Large intestine (tissue), 3 donors: Measurements from ENCODE around the gene SLC25A28. TPM values are rescaled to one million over a fixed set of nuclear protein-coding genes. Genes with fewer than 3 reads are reported as not detected.
"Not testable (repeated sequence)": the region's sequence is repeated elsewhere in the genome, so short reads cannot be mapped to it uniquely, and the experiment has no call there.

Source experiments
- DNase-seq, 2 donors: peaks; one replicate each; pipeline versions ENCODE4 v3.0.0 to v3.0.0-alpha.2; 2013
- H3K27ac ChIP-seq: one replicate; pipeline ENCODE4 v1.5.1; 2013; ENCODE audit warnings: low read length
- H3K27me3 ChIP-seq: 2 replicates; pipeline ENCODE4 v1.6.1; 2013; ENCODE audit warnings: low read length; ENCODE audit not compliant: control insufficient read depth, insufficient read depth
- H3K36me3 ChIP-seq: 2 replicates; pipeline ENCODE4 v1.6.1; 2013; ENCODE audit warnings: low read length; ENCODE audit not compliant: control insufficient read depth, insufficient read depth
- H3K4me1 ChIP-seq: one replicate; pipeline ENCODE4 v1.6.1; 2013; ENCODE audit warnings: low read length; ENCODE audit not compliant: control insufficient read depth, insufficient read depth
- H3K4me3 ChIP-seq: one replicate; pipeline ENCODE4 v1.5.1; 2013; ENCODE audit warnings: low read length
- H3K9me3 ChIP-seq: one replicate; pipeline ENCODE4 v1.6.1; 2013; ENCODE audit warnings: mild to moderate bottlenecking, low read depth, low read length, moderate library complexity; ENCODE audit not compliant: control insufficient read depth
- WGBS: methylation state at CpG from one replicate; pipeline ENCODE4 v1.1.5; 2013; ENCODE audit warnings: low lambda C conversion rate; ENCODE audit not compliant: insufficient coverage; 5-methylcytosine and 5-hydroxymethylcytosine counted together
- polyA plus RNA-seq: library from polyadenylated mRNA; unstranded; fragments of 120-200 nt; gene quantifications from one replicate; pipeline ENCODE4 v1.2.1, GENCODE V29; 2013

SLC25A28 gene
- polyA plus RNA-seq, 1 donor: 50.1 TPM

- Histone ChIP-seq H3K4me3 (no peak overlapping the region), H3K36me3 (peaks cover 46% of the 10 kb centered on the region), H3K4me1 (no peaks in the 10 kb centered on the region), H3K27me3 (no peaks in the 10 kb centered on the region), H3K9me3 (no peaks in the 10 kb centered on the region), H3K27ac (no peak overlapping the region)
- no CpG with 5 or more reads among the region's 4 CpGs for WGBS
- no peak for DNase-seq
Observed at GRCh38 chr10:99611326-99611725, 8.9 kb downstream of the SLC25A28 start.

- H3K9me3 ChIP-seq: no peaks in the 10 kb centered on the region
- WGBS: no CpG with 5 or more reads among the region's 3 CpGs
- no peaks in the 10 kb centered on the region for H3K4me1 ChIP-seq
- no peak for DNase-seq
- no peak overlapping the region for H3K4me3 ChIP-seq
- peaks cover 44% of the 10 kb centered on the region for H3K36me3 ChIP-seq
- no peaks in the 10 kb centered on the region for H3K27me3 ChIP-seq
- H3K27ac ChIP-seq: no peak overlapping the region
Observed at GRCh38 chr10:99610221-99610620, 10.0 kb downstream of the SLC25A28 start.

- H3K27me3 ChIP-seq: no peaks in the 10 kb centered on the region
- H3K27ac ChIP-seq: no peak overlapping the region
- WGBS: 100% methylated on average over 1 of the region's 2 CpGs
- no peaks in the 10 kb centered on the region for H3K9me3 ChIP-seq
- H3K4me3 ChIP-seq: no peak overlapping the region
- no peak for DNase-seq
- no peaks in the 10 kb centered on the region for H3K4me1 ChIP-seq
- H3K36me3 ChIP-seq: peaks cover 43% of the 10 kb centered on the region
Observed at GRCh38 chr10:99609186-99609585, 11.1 kb downstream of the SLC25A28 start.

GRCh38 chr10:99605351-99605750, 14.9 kb downstream of the SLC25A28 start:
- Histone ChIP-seq H3K36me3 (peaks cover 12% of the 10 kb centered on the region), H3K4me1 (no peaks in the 10 kb centered on the region), H3K9me3 (no peaks in the 10 kb centered on the region), H3K27me3 (no peaks in the 10 kb centered on the region), H3K27ac (no peak overlapping the region), H3K4me3 (no peak overlapping the region)
- no peak for DNase-seq
- WGBS: no CpG with 5 or more reads among the region's 2 CpGs

GRCh38 chr10:99604862-99605261, 15.4 kb downstream of the SLC25A28 start:
- no peaks in the 10 kb centered on the region for H3K9me3 ChIP-seq
- no peak overlapping the region for H3K4me3 ChIP-seq
- peaks cover 8% of the 10 kb centered on the region for H3K36me3 ChIP-seq
- no peak overlapping the region for H3K27ac ChIP-seq
- no peaks in the 10 kb centered on the region for H3K27me3 ChIP-seq
- no CpG with 5 or more reads among the region's 1 CpG for WGBS
- H3K4me1 ChIP-seq: no peaks in the 10 kb centered on the region
- no peak for DNase-seq

GRCh38 chr10:99598781-99599509, 21.3 kb downstream of the SLC25A28 start:
- H3K9me3 ChIP-seq: no peaks in the 10 kb centered on the region
- H3K36me3 ChIP-seq: no peaks in the 10 kb centered on the region
- no peak overlapping the region for H3K27ac ChIP-seq
- whole genome bisulfite sequencing: 67% methylated on average over 4 of the region's 8 CpGs
- H3K4me3 ChIP-seq: no peak overlapping the region
- no peak for DNase-seq
- H3K4me1 ChIP-seq: peaks cover 6% of the 10 kb centered on the region
- H3K27me3 ChIP-seq: no peaks in the 10 kb centered on the region

GRCh38 chr10:99598011-99598410, 22.2 kb downstream of the SLC25A28 start:
- no peak overlapping the region for H3K27ac ChIP-seq
- DNase-seq: no peak
- no peaks in the 10 kb centered on the region for H3K9me3 ChIP-seq
- H3K36me3 ChIP-seq: no peaks in the 10 kb centered on the region
- no peak overlapping the region for H3K4me3 ChIP-seq
- WGBS: no CpG with 5 or more reads among the region's 4 CpGs
- peaks cover 13% of the 10 kb centered on the region for H3K4me1 ChIP-seq
- no peaks in the 10 kb centered on the region for H3K27me3 ChIP-seq

GRCh38 chr10:99596708-99597107, 23.5 kb downstream of the SLC25A28 start:
- not testable (repeated sequence) for H3K27ac ChIP-seq, DNase-seq, H3K4me3 ChIP-seq, H3K27me3 ChIP-seq, H3K36me3 ChIP-seq, H3K9me3 ChIP-seq
- WGBS: no CpG with 5 or more reads among the region's 4 CpGs
- peaks cover 16% of the 10 kb centered on the region for H3K4me1 ChIP-seq

GRCh38 chr10:99595770-99596465, 24.3 kb downstream of the SLC25A28 start:
- H3K4me3 ChIP-seq: no peak overlapping the region
- WGBS: no CpG with 5 or more reads among the region's 6 CpGs
- H3K4me1 ChIP-seq: peaks cover 16% of the 10 kb centered on the region
- H3K9me3 ChIP-seq: no peaks in the 10 kb centered on the region
- H3K27ac ChIP-seq: no peak overlapping the region
- DNase-seq: peak in 1 of 2 donors; percentile 49
- H3K27me3 ChIP-seq: no peaks in the 10 kb centered on the region
- H3K36me3 ChIP-seq: no peaks in the 10 kb centered on the region

- H3K27me3 ChIP-seq: no peaks in the 10 kb centered on the region
- H3K36me3 ChIP-seq: no peaks in the 10 kb centered on the region
- no peak overlapping the region for H3K27ac ChIP-seq
- WGBS: no CpG with 5 or more reads among the region's 3 CpGs
- H3K4me1 ChIP-seq: peaks cover 16% of the 10 kb centered on the region
- H3K9me3 ChIP-seq: no peaks in the 10 kb centered on the region
- DNase-seq: peak in 1 of 2 donors; percentile 44
- H3K4me3 ChIP-seq: no peak overlapping the region
Observed at GRCh38 chr10:99595236-99595635, 25.0 kb downstream of the SLC25A28 start.
